Stimulated activated CD8-positive, alpha-beta memory T cell treated with anti-CD3 and anti-CD28 coated beads, Interleukin-12 subunit alpha, Interleukin-12 subunit beta, amount 100 ng/mL, for 24 hours (primary cell): Measurements from ENCODE around the gene SAMD10.
A peak's percentile ranks its signal among the peaks of the same experiment; 100 is the strongest.
"Not testable (repeated sequence)": the region's sequence is repeated elsewhere in the genome, so short reads cannot be mapped to it uniquely, and the experiment has no call there.

Experiments used
- DNase-seq: peaks from one replicate; pipeline ENCODE4 v3.0.0-alpha.2; 2020; ENCODE audit errors: extremely low read depth

The SAMD10 gene

GRCh38 chr20:63979557-63980316 is at the start of gene SAMD10:
TSS of gene SAMD10 (minus strand) at chr20:63979642. CDS start at chr20:63979467, 175 bp downstream.
- peak; percentile 78 for DNase-seq

DNA sequence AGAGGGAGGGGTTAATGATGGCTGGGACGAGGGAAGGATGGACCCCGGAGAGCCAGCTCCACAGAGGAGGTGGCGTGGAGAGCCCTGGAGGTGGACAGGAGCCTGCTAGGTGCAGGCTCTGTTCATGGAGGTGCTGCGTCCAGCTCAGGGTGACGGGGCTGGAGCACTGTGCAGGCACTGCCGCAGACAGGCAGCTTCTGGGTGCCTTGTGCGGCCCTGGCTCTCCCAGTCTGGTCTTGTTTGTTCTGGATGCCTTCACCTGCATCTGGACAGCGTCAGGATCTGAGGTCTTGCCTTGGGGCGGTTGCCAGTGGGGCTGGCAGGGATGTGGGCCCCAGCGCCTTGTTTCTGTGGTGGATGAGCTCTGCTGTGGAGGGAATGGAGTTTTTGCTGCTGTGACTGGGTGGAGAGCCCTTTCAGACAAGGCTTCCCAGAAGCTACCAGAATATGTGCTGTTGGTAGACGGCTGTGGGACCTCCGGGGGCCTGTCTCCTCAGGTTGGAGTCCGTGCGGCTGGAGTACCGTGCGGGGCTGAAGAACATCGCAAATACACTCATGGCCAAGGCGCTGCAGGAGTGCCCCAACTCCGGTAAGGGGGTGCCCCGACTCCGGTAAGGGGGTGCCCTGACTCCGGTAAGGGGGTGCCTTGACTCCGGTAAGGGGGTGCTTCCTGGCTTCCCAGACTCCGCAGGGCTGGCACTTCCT is 48.7 kb upstream of the SAMD10 start:
- no peak for DNase-seq

DNA sequence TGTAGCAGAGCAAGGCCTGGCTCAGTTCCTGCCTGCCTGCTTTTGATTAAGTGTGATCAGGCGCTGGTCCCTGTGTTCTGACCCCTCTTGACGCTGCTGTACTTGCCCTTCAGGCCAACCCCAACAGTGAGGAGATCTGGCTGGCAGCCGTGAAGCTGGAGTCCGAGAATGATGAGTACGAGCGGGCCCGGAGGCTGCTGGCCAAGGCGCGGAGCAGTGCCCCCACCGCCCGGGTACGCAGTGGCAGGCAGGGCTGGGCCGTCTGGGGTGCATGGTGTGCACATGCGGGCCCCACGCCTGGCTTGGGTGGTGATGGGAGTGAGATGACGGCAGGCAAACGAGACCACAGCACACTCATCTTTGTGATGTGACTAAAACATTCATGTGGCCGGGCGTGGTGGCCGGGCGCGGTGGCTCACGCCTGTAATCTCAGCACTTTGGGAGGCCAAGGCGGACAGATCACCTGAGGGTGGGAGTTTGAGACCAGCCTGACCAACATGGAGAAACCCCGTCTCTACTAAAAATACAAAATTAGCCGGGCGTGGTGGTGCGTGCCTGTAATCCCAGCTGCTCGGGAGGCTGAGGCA is 46.5 kb upstream of the SAMD10 start:
- no peak for DNase-seq

DNA sequence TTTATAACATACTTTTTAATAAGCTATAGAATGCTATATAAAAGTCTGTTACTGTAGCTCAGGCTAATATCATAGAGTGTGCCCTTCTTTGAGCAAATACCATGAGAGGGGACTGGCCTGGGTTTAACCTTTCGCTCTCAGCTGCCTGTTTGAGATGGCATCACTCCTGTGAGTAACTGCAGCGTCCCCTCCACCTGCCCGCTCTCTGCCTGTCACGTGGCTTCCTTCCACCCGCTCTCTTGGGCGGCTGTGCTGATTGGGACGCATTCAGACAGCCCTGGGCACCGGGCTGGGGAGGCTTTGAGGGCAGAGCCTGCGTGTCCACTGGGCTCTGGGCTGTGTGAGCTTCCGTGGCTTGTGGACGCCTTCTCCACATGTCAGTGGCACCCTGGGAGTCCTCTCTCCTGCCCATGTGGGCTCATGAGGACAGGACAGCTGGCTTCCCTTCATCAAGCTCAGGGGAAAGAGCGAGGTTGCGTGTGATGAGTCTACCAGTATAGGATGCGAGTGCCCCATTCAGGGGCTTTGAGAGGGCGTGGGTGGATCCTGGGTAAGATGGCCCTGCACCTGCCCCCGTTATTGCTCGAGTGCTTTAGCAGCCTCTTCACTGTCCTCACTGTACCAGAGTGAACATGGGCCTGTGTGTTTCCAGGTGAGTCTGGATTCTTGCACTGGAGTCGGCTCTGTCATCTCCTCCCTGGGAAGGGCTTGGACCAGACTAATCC is 45.8 kb upstream of the SAMD10 start:
- no peak for DNase-seq

DNA sequence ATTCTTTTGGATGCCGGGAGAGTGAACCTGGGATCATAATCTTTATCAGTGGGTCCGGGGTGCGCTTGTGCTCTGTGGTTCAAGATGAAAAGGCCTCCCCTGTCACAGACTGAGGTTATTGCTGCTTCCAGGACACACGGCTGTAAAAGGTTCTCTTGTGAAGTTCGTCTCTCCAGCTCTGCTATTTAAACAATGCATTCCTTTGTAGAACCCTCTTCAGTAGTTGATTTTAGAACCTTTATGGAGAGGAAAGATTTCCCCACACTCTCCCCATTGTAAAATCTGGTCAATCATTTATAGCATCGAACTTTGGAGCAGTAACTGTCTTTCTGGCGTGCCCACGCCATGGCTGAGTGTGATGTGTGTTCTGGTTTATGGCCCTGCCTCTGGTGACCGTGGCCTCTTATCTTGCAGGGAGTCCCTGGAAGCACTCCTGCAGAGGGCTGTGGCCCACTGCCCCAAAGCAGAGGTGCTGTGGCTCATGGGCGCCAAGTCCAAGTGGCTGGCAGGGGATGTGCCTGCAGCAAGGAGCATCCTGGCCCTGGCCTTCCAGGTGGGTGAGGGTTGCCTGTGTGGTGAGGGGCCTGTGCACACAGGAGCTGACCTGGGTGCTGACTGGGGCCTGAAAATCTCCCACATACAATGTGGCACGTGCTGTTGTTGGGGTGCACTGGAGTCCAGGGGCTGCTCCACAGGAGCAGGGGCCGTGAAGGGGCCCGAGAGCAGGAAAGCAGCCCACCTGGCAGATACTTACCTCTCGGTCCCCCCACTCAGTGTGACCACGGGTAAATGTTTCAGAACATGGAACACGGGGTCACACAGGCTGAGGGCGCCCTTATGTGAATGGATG is 44.9 kb upstream of the SAMD10 start:
- no peak for DNase-seq

GRCh38 chr20:64023361-64024140 is 44.1 kb upstream of the SAMD10 start:
- DNase-seq, result no peak

GRCh38 chr20:64022671-64023360 is 43.4 kb upstream of the SAMD10 start:
- no peak for DNase-seq

GRCh38 chr20:64021124-64021975 is 41.9 kb upstream of the SAMD10 start:
- DNase-seq, result no peak

GRCh38 chr20:64015635-64016034 is 36.2 kb upstream of the SAMD10 start:
- no peak for DNase-seq

GRCh38 chr20:64012385-64013154 is 33.1 kb upstream of the SAMD10 start:
- not testable (repeated sequence) for DNase-seq

DNA sequence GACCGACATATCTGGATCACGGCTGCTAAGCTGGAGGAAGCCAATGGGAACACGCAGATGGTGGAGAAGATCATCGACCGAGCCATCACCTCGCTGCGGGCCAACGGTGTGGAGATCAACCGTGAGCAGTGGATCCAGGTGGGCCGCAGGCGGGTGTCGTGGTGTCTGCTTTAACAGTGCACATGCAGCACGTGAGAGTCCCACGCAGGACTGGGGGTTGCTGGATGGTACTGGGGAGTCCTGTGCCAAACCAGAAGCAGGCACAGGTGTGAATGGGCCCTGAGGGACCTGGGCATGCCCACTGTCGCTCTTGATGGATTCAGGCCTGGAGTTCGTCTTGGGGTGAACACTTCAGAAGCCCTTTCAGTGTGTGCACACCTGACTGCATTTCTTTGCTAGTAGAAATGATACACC is 31.9 kb upstream of the SAMD10 start:
- DNase-seq, result no peak

- DNase-seq, result no peak
Measured at GRCh38 chr20:64010711-64011237, 31.3 kb upstream of the SAMD10 start.

DNA sequence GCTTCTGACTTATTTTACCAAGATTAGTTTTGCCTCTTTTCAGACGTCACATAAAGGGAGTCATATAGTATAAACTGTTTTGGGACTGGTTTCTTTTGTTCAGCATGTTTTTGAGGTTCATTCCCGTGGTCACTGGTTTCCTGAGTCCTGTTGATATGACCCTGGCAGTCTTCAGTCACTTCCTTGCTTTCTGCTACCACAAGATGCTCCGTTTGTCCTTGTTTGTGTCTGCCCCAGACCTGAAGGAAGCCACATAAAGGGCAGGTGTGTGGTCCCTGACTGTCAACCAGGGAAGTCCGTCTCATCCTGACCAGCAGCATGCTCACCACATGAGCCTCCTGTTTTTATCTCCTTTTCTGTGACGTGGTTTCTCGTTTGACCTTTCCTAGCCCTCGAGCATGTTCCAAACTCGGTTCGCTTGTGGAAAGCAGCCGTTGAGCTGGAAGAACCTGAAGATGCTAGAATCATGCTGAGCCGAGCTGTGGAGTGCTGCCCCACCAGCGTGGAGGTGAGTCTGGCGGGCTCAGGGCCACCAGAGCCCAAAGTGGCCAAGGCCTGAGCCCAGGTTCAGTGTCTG is 30.5 kb upstream of the SAMD10 start:
- no peak for DNase-seq

DNA sequence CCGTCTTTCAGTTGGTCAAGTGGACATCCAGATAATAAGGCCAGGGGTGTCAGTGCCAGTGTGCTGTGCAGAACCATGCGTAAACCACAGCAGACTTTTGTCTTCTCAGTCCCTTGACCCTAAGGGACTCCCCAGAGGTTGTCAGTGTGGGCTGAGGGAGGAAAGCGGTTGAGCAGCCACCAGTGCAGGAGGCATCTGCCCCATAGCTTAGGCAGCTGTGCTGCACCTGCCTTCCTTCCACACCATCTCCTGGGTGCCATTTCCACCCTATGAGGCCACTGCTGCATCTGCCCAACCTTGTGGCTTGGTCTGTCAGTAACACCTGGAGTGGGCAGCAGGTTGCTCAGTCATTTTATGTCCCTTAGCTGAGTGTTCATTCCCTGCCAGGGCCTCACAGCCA is 27.5 kb upstream of the SAMD10 start:
- no peak for DNase-seq

DNA sequence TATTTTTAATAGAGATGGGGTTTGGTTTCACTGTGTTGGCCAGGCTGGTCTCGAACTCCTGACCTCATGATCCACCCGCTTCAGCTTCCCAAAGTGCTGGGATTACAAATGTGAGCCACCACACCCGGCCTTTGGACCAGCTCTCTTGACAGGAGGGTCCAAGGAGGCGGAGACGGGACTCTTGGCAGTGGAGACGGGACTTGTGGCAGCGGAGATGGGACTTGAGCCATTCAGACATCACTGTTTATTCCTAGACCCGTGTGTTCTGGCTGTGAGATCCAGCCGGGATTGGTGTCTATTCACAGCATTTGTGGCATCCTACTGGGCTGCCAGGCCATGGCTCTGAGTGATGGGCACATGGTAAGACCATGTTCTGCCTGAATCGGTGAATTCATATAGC is 27.0 kb upstream of the SAMD10 start:
- DNase-seq, result no peak

DNA sequence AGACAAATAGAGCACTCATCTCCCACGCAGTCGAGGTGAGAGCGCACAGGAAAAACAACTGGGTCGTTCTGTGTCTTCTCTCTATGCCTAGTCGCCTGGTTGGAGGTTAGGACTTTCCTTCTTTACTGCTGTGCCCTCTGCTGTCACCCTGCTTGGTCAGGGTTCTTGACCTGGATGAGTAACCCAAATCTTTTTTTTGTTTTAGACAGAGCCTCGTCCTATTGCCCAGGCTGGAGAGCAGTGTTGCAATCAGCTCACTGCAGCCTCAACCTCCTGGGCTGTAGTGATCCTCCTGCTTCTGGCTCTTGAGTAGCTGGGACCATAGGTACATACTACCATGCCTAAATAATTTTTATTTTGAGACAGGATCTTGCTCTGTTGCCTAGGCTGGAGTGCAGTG is 26.0 kb upstream of the SAMD10 start:
- no peak for DNase-seq

GRCh38 chr20:64003960-64004725 is 24.7 kb upstream of the SAMD10 start:
- no peak for DNase-seq
